Esophagus squamous epithelium (tissue), 5 donors: ENCODE data around the gene UGT2B15. TPM values are rescaled to one million over a fixed set of nuclear protein-coding genes. Genes with fewer than 3 reads are reported as not detected.
"Not testable (repeated sequence)": the region's sequence is repeated elsewhere in the genome, so short reads cannot be mapped to it uniquely, and the experiment has no call there.

Experiments
- DNase-seq: peaks from one replicate; lab custom pipeline; 2025; lab: John Stamatoyannopoulos, UW
- H3K27ac ChIP-seq, 4 donors: fragments of 200-600 bp; sonication (generic); one replicate each; pipeline ENCODE4 v1.5.1; 2016 to 2019; ENCODE audit warnings: mild to moderate bottlenecking in 1 of 4
- H3K27me3 ChIP-seq, 4 donors: fragments of 200-600 bp; sonication (generic); 1 replicate in 3 of 4; 2 replicates in 1 of 4; pipeline versions ENCODE4 v1.5.1 to v1.6.0; 2017 to 2021; ENCODE audit warnings: antibody characterized with exemption in 1 of 4
- H3K36me3 ChIP-seq, 3 donors: fragments of 200-600 bp; sonication (generic); one replicate each; pipeline ENCODE4 v1.5.1; 2016 to 2019
- H3K4me1 ChIP-seq, 3 donors: fragments of 200-600 bp; sonication (generic); one replicate each; pipeline ENCODE4 v1.5.1; 2017 to 2019
- H3K4me3 ChIP-seq, 4 donors: fragments of 200-600 bp; sonication (generic); 1 replicate in 3 of 4; 2 replicates in 1 of 4; pipeline ENCODE4 v1.5.1; 2016 to 2019; ENCODE audit warnings: mild to moderate bottlenecking in 2 of 4, moderate library complexity in 1 of 4
- H3K9me3 ChIP-seq, 3 donors: fragments of 200-600 bp; sonication (generic); one replicate each; pipeline ENCODE4 v1.5.1; 2016 to 2019
- CTCF ChIP-seq, 6 experiments: fragments of 450-650 bp in 4 of 6; fragments of 200-600 bp in 2 of 6; sonication (generic) in 2 of 6; IDR thresholded peaks; one replicate each; pipeline ENCODE4 v1.5.1; 2016 to 2019; ENCODE audit warnings: antibody characterized with exemption in 6 of 6, mild to moderate bottlenecking in 4 of 6, moderate library complexity in 4 of 6
- POLR2A ChIP-seq, 4 donors: fragments of 450-650 bp; IDR thresholded peaks; one replicate each; pipeline ENCODE4 v1.6.1; 2017; ENCODE audit warnings: antibody characterized with exemption in 4 of 4, mild to moderate bottlenecking in 4 of 4, moderate library complexity in 3 of 4
- WGBS, 2 donors: methylation state at CpG; one replicate each; pipeline ENCODE4 v1.1.5; 2018; 5-methylcytosine and 5-hydroxymethylcytosine counted together
- intact Hi-C: fragments of 100-400 bp; cut with DNase I; formaldehyde crosslinking; loops from one replicate; pipeline ENCODE4 v1.15.0; 2022
- total RNA-seq, 4 donors: library from RNA; depleted of rRNA; stranded (reverse); fragments of >200 nt; gene quantifications; one replicate each; pipeline ENCODE4 v1.1.0, GENCODE V29; 2016
- donor health status: DM: yes; HTN: yes; CAD: no.

UGT2B15 gene
- total RNA-seq, 4 donors from 2014 or later = not detected

- 72 to 80% methylated on average over 3 of the region's 3 CpGs for whole genome bisulfite sequencing, 2 donors
- TF ChIP-seq POLR2A (IDR thresholded peaks at IDR 0.05) (no peak), CTCF (IDR thresholded peaks at IDR 0.05) (no peak)
- no peak overlapping the region for H3K27ac ChIP-seq
- H3K36me3 ChIP-seq = no peaks in the 10 kb centered on the region
- H3K9me3 ChIP-seq = no peaks in the 10 kb centered on the region
- no peaks in the 10 kb centered on the region for H3K27me3 ChIP-seq
- intact Hi-C loops = no loop called here
- no peak for DNase-seq
- H3K4me1 ChIP-seq = no peaks in the 10 kb centered on the region
- H3K4me3 ChIP-seq = no peak overlapping the region
Observed at GRCh38 chr4:68712207-68712606, 41.8 kb upstream of the UGT2B15 start.

- H3K4me1 ChIP-seq = no peaks in the 10 kb centered on the region
- no peak for DNase-seq
- no peak for TF ChIP-seq POLR2A (IDR thresholded peaks at IDR 0.05)
- no peak for TF ChIP-seq CTCF (IDR thresholded peaks at IDR 0.05)
- H3K36me3 ChIP-seq = no peaks in the 10 kb centered on the region
- intact Hi-C loops = no loop called here
- no peaks in the 10 kb centered on the region for H3K27me3 ChIP-seq
- H3K27ac ChIP-seq = no peak overlapping the region
- no peak overlapping the region for H3K4me3 ChIP-seq
- no peaks in the 10 kb centered on the region for H3K9me3 ChIP-seq
Observed at GRCh38 chr4:68708566-68708965, 38.1 kb upstream of the UGT2B15 start.

GRCh38 chr4:68703168-68703567, 32.7 kb upstream of the UGT2B15 start:
- H3K27ac ChIP-seq, H3K4me3 ChIP-seq, intact Hi-C loops, H3K9me3 ChIP-seq, DNase-seq, H3K27me3 ChIP-seq, H3K4me1 ChIP-seq, H3K36me3 ChIP-seq: not testable (repeated sequence)
- 65 to 77% methylated on average over 2 of the region's 2 CpGs for WGBS, 2 donors

- Histone ChIP-seq H3K36me3 (no peaks in the 10 kb centered on the region), H3K27me3 (no peaks in the 10 kb centered on the region), H3K27ac (no peak overlapping the region), H3K4me3 (no peak overlapping the region), H3K9me3 (no peaks in the 10 kb centered on the region), H3K4me1 (no peaks in the 10 kb centered on the region)
- DNase-seq = no peak
- TF ChIP-seq POLR2A (IDR thresholded peaks at IDR 0.05) = no peak
- TF ChIP-seq CTCF (IDR thresholded peaks at IDR 0.05) = no peak
- WGBS, 2 donors = 61 to 62% methylated on average over 3 of the region's 3 CpGs
- intact Hi-C loops = no loop called here
Observed at GRCh38 chr4:68700152-68700551, 29.7 kb upstream of the UGT2B15 start.

- no peak overlapping the region for H3K4me3 ChIP-seq
- no peaks in the 10 kb centered on the region for H3K27me3 ChIP-seq
- intact Hi-C loops = no loop called here
- no peaks in the 10 kb centered on the region for H3K4me1 ChIP-seq
- H3K27ac ChIP-seq = no peak overlapping the region
- WGBS, 2 donors = 49 to 68% methylated on average over 8 to 9 of the region's 9 CpGs
- no peaks in the 10 kb centered on the region for H3K36me3 ChIP-seq
- no peaks in the 10 kb centered on the region for H3K9me3 ChIP-seq
- no peak for DNase-seq
- TF ChIP-seq POLR2A (IDR thresholded peaks at IDR 0.05) = no peak
- TF ChIP-seq CTCF (IDR thresholded peaks at IDR 0.05) = no peak
Observed at GRCh38 chr4:68693325-68694075, 23.0 kb upstream of the UGT2B15 start.
